Endometrial microvascular endothelial cells (primary cell): Measurements from ENCODE around the gene IMMT. TPM values are rescaled to one million over a fixed set of nuclear protein-coding genes. Genes with fewer than 3 reads are reported as not detected.

Source experiments
- in situ Hi-C: cut with HindIII; loops from 2 replicates; pipeline ENCODE4 v1.10.0; 2017; ENCODE audit warnings: low sequenced_read_pairs, low pct_unique_long_range_greater_than_20kb; ENCODE audit errors: inconsistent ontology term
- total RNA-seq: library from RNA; depleted of rRNA; stranded (reverse); fragments of >200 nt; gene quantifications from one replicate; pipeline ENCODE4 v1.2.3, GENCODE V29; 2015; ENCODE audit errors: inconsistent ontology term

Gene IMMT
- total RNA-seq, 1 donor from 2014 or later: 77.8 TPM

- in situ Hi-C loops: no loop called here
These were observed 32.4 kb upstream of the IMMT start for GRCh38 chr2:86227685-86228084.

GRCh38 chr2:86226636-86227520 lies 31.6 kb upstream of the IMMT start:
- in situ Hi-C loops: no loop called here

GRCh38 chr2:86226070-86226469 lies 30.8 kb upstream of the IMMT start:
- in situ Hi-C loops: no loop called here

- in situ Hi-C loops: no loop called here
These were observed 30.3 kb upstream of the IMMT start for GRCh38 chr2:86225581-86225980.

GRCh38 chr2:86224645-86225355 lies 29.5 kb upstream of the IMMT start:
- in situ Hi-C loops: no loop called here

- in situ Hi-C loops: no loop called here
These were observed 28.8 kb upstream of the IMMT start for GRCh38 chr2:86223927-86224560.

- in situ Hi-C loops: no loop called here
These were observed 28.1 kb upstream of the IMMT start for GRCh38 chr2:86223140-86223926.

GRCh38 chr2:86221066-86221684 lies 25.9 kb upstream of the IMMT start:
- in situ Hi-C loops: no loop called here

- in situ Hi-C loops: no loop called here
These were observed 24.6 kb upstream of the IMMT start for GRCh38 chr2:86219896-86220295.

GRCh38 chr2:86218124-86218523 lies 22.9 kb upstream of the IMMT start:
- in situ Hi-C loops: no loop called here

- in situ Hi-C loops: no loop called here
These were observed 21.6 kb upstream of the IMMT start for GRCh38 chr2:86216575-86217555.

GRCh38 chr2:86214503-86214832 lies 19.2 kb upstream of the IMMT start:
- in situ Hi-C loops: no loop called here

- in situ Hi-C loops: no loop called here
These were observed 18.6 kb upstream of the IMMT start for GRCh38 chr2:86213699-86214502.

GRCh38 chr2:86213056-86213455 lies 17.8 kb upstream of the IMMT start:
- in situ Hi-C loops: no loop called here

GRCh38 chr2:86211796-86212188 lies 16.5 kb upstream of the IMMT start:
- in situ Hi-C loops: no loop called here

GRCh38 chr2:86211033-86211795 lies 16.0 kb upstream of the IMMT start:
- in situ Hi-C loops: no loop called here
